GM23248 (cell line): ENCODE results near the gene MACROD2.

ENCODE experiments used
- EZH2 ChIP-seq: fragments of 200-600 bp; sonication (generic); IDR thresholded peaks from 2 replicates; pipeline ENCODE4 v1.6.1; 2018; ENCODE audit warnings: antibody characterized with exemption, mild to moderate bottlenecking; ENCODE audit not compliant: insufficient read depth, poor library complexity, severe bottlenecking
- EZH2phosphoT487 ChIP-seq: fragments of 200-600 bp; sonication (generic); IDR thresholded peaks from 2 replicates; pipeline ENCODE4 v1.6.1; 2018; ENCODE audit warnings: antibody characterized with exemption, moderate library complexity, mild to moderate bottlenecking, low read depth; ENCODE audit not compliant: insufficient read depth

DNA sequence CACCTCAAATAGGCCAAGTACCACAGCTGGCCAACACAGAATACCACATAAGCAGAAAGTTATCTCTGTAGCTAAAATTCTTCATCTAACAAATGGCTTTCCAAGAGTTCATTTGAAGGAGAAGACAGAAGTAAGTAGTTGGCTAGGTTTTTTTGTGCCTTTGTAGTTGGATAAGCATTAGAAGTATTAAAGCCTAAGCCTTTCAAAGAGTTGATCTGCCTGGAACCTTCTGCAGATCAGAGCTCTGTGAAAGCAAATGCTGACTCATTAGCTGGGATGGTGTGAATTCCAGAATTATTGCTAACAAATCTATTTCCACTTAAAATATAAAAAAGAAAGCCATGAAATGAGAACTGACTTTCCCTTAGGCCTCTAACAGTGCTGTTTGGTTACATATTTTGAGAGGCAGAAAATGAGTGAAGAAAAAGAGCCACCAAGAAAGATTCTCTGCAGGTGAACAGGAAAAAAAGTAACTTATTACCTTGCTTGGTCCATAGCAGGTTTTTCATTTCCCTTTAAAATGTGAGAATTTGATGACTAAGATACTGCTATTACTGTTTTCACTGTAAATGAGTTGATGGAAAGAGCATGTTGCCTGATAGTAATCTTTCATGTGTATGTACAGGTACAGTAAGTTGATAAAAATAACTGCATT lies 1105.3 kb downstream of the MACROD2 start:
- TF ChIP-seq EZH2 (no peak), EZH2phosphoT487 (no peak)
